SK-N-SH (cell line): ENCODE data around the gene SMIM13.

Source experiments
- CHD2 ChIP-seq: fragments of 150-350 bp; IDR thresholded peaks from 2 replicates; pipeline ENCODE4 v1.6.1; 2018; ENCODE audit warnings: low read length; ENCODE audit not compliant: partially characterized antibody
- CTCF ChIP-seq: fragments of 200-600 bp; sonication (generic); IDR thresholded peaks from 2 replicates; pipeline ENCODE4 v1.6.1; 2017; ENCODE audit warnings: antibody characterized with exemption, mild to moderate bottlenecking, moderate library complexity
- EZH2phosphoT487 ChIP-seq: fragments of 200-600 bp; sonication (generic); IDR thresholded peaks from 2 replicates; pipeline ENCODE4 v1.6.1; 2017; ENCODE audit warnings: low read depth, mixed run types, mild to moderate bottlenecking, antibody characterized with exemption, moderate library complexity, borderline replicate concordance
- GATA2 ChIP-seq: sonication (generic); formaldehyde crosslinking; IDR thresholded peaks from 2 replicates; pipeline ENCODE4 v1.5.0; 2020; ENCODE audit warnings: mild to moderate bottlenecking, missing genetic modification reagents
- JUND ChIP-seq: IDR thresholded peaks from 2 replicates; pipeline ENCODE4 v1.4.0; 2012
- MEF2A ChIP-seq: IDR thresholded peaks from 2 replicates; pipeline ENCODE4 v1.4.0; 2012; ENCODE audit warnings: low read depth, borderline replicate concordance
- POLR2AphosphoS5 ChIP-seq: IDR thresholded peaks from 2 replicates; pipeline ENCODE4 v1.6.1; 2012; ENCODE audit warnings: low read depth, low read length
- RAD21 ChIP-seq: IDR thresholded peaks from 2 replicates; pipeline ENCODE4 v1.6.1; 2012; ENCODE audit warnings: mild to moderate bottlenecking, low read length
- RCOR1 ChIP-seq: fragments of 150-350 bp; IDR thresholded peaks from 2 replicates; pipeline ENCODE4 v1.6.1; 2017; ENCODE audit warnings: antibody characterized with exemption, low read length
- SMC3 ChIP-seq: IDR thresholded peaks from 2 replicates; pipeline ENCODE4 v1.6.1; 2012; ENCODE audit warnings: low read depth, low read length, improper control_type of control experiment
- TAF1 ChIP-seq: IDR thresholded peaks from 2 replicates; pipeline ENCODE4 v1.6.1; 2012; ENCODE audit warnings: low read depth, mild to moderate bottlenecking, low read length, moderate library complexity, borderline replicate concordance
- TCF12 ChIP-seq: IDR thresholded peaks from 2 replicates; pipeline ENCODE4 v1.4.0; 2012
- USF1 ChIP-seq: IDR thresholded peaks from 2 replicates; pipeline ENCODE4 v1.4.0; 2012; ENCODE audit warnings: low read depth, borderline replicate concordance
- USF2 ChIP-seq: fragments of 150-350 bp; IDR thresholded peaks from 2 replicates; pipeline ENCODE4 v1.6.1; 2017; ENCODE audit warnings: antibody characterized with exemption, low read length, low read depth, borderline replicate concordance

- TF ChIP-seq CTCF: no peak
- no peak for TF ChIP-seq SMC3
- TF ChIP-seq RAD21: no peak
- no peak for TF ChIP-seq POLR2AphosphoS5
- no peak for TF ChIP-seq GATA2 (CRISPR knock-in tag)
- TF ChIP-seq USF2: no peak
- TF ChIP-seq USF1: no peak
- no peak for TF ChIP-seq TAF1
- TF ChIP-seq TCF12: no peak
- TF ChIP-seq CHD2: no peak
- TF ChIP-seq MEF2A: no peak
- no peak for TF ChIP-seq RCOR1
- no peak for TF ChIP-seq EZH2phosphoT487
- TF ChIP-seq JUND: no peak
Measured at GRCh38 chr6:11179088-11179418, 85.4 kb downstream of the SMIM13 start.
